Stimulated activated CD8-positive, alpha-beta memory T cell treated with anti-CD3 and anti-CD28 coated beads, Interleukin-2, amount 100 ng/mL, for 48 hours (primary cell): ENCODE results near the gene NRG3.

Experiments used
- DNase-seq, 2 donors: peaks; one replicate each; pipeline ENCODE4 v3.0.0-alpha.2; 2020; ENCODE audit warnings: low read depth in 2 of 2

Gene NRG3

GRCh38 chr10:81874875-81875466 is at the start of gene NRG3:
Gene NRG3, plus strand, starts transcription at chr10:81875194.
- DNase-seq = no peak

DNA sequence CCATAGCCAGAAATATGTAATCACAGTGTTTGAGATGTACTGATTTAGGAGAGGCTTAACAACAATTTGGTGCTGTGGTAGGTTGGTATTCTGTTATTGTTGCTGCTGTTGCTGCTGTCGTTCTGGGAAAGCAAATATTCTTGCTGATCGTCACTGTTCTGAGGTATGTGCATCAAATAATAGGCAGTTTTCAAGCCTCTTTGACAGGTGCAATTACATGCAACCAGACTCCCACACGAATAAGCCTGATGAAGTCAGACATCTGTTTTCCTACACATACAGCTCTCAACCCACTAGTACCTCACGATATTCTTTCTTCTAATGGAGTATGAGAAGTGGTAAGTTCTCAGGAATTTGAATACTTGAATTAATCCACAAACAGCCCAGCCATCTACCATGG is 46.7 kb upstream of the NRG3 start:
- DNase-seq = no peak

- no peak for DNase-seq
These were observed 43.9 kb upstream of the NRG3 start for GRCh38 chr10:81831060-81831459.

- DNase-seq = no peak
These were observed 36.0 kb upstream of the NRG3 start for GRCh38 chr10:81838950-81839349.

- no peak for DNase-seq
These were observed 32.0 kb upstream of the NRG3 start for GRCh38 chr10:81843042-81843441.

DNA sequence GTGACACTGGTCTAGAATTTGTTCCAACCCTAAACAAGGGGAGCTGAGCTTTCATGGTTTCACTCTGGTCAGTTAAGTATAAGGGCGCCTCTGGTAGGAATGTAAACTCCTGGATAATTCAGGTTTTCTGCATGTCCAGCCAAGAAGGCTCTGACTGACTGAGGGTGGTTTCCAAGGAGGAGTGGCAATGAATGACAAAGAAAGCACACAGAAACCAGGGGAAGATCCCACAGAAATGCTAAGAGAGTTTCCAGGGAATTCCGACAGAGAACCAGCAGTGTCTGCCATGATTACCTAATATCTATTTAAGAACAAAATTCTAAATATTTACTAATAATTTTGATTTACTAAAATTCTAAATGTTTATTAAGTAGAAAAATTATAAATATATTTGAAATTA is 27.3 kb upstream of the NRG3 start:
- DNase-seq = no peak

DNA sequence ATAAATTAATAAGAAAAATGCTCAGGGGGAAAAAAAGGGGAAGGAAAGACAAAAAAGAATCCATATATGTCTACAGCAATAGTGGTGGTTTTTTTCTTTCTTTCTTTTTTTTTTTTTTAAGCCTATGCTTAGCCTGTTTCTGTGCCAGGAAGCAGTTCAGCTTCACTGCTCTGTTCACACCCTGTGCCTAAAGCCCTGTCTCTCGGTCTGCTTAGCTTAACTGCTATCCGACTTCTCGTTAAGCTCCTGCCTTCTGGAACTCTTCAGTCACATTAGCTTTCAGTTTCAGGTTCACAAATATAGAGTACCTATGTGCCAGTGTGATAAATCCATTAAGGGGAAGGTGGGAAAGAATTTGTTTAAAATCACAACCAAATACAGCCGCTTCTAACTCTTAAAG is 26.5 kb upstream of the NRG3 start:
- no peak for DNase-seq

DNA sequence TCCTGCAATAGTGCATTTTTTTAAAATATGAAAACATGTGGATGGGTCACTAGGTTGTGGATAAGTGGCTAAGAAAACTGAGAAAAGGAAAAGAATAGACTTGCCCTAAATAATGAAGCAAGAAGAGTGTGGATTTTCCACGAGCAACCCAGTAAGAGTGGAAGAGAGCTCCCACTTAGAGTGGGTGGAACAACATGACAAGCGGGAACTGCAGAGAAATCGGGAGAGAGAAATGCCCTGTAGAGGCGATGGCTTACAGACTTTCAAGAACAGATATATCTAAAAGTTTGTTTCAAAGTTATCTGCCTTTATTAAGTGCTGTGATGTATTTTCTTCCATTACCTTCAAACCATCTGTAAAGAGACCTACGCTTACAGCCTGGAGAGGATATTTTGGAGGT is 26.1 kb upstream of the NRG3 start:
- DNase-seq = no peak

- DNase-seq = no peak
These were observed 12.4 kb upstream of the NRG3 start for GRCh38 chr10:81862596-81862995.

- DNase-seq = no peak
These were observed 11.2 kb upstream of the NRG3 start for GRCh38 chr10:81863771-81864170.

DNA sequence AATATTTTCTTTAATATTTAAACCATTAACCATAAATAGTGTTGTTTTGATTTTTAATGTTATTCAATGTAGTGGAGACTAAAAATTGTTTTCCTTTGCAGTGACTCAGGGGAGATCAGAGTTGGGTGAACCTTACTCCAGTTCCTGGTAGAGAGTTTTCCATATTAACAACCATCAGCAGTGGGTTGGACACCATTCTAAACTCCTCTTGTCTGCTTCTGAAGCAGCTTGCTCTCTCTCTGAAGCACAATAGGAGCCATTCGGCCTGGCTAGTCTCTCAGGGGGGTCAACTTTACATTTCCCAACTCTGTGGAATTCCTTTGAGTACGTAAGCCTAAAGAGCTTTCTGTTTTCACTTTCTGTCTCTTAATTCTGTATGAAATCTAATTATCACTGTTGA is 9.4 kb upstream of the NRG3 start:
- DNase-seq = no peak

DNA sequence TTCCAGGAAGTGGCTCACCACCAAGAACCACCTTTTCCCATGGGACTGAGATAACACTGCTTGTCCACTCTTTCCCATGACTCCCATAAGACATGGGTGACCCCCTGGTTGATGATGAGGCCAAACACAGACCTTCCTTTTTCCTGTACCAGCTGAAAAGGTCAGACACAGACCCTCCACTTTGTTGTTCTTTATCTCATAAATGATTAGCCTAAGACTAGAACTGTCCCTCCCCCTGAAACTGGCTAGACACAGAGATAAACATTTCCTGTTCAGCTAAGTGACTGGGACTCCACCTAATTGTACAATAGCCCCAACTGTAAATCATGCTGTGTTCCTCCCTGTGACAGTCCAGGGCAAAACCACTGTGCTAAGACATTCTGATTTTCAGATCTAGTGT is 8.2 kb upstream of the NRG3 start:
- no peak for DNase-seq

GRCh38 chr10:81870472-81870871 is 4.5 kb upstream of the NRG3 start:
- no peak for DNase-seq

DNA sequence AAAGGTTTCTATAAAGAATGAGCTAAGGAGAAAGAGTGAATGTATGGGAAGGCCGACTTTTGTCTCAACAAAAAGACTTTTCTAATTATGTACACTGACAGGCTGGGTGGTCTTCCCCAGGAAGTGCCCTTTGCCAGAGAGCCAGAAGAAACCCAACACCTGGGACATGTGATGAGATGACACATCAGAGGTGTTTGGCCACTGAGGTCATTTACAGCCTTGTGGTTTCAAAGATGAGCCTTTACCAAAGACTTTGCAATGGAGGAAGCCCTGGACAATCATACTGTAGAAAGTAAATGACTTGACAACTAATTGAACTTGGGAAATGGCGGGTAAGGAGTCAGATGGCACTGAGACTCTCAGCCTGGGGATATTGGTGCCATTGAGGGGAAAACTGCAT is 3.4 kb upstream of the NRG3 start:
- DNase-seq = no peak

DNA sequence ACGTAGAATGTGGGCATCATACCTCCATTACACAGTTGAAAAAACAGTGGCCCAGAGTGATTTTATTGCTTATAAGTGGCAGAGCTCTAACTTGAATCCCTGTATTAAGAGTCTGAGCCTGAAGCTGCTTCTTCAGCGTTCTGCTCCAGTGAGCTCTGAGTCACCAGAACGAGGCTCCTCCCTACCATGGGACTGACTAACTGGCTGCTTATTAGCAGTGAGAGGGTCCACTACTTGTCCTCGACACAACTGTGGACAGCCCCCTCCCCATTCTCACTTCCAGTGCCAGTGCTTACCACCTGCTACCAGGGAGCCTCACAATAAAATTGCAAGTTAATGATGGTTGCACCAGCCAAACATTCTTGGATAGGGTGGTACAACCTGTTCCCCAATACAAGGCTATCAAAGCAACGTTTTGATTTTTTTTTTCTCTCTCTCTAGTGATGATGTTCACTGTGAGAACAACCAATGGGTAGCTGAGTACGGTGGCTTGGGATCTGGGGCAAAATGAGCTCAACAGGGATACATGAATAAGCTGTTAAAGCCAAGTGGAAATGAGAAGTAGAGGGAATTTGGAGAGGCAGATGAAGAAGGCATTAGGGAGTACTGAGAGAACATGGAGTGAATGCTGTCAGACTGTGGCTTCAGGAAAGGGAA is 2.7 kb upstream of the NRG3 start:
- DNase-seq = no peak

- DNase-seq = no peak
These were observed 1.6 kb upstream of the NRG3 start for GRCh38 chr10:81873231-81873931.

- no peak for DNase-seq
These were observed 820 bp upstream of the NRG3 start for GRCh38 chr10:81873932-81874816.

DNA sequence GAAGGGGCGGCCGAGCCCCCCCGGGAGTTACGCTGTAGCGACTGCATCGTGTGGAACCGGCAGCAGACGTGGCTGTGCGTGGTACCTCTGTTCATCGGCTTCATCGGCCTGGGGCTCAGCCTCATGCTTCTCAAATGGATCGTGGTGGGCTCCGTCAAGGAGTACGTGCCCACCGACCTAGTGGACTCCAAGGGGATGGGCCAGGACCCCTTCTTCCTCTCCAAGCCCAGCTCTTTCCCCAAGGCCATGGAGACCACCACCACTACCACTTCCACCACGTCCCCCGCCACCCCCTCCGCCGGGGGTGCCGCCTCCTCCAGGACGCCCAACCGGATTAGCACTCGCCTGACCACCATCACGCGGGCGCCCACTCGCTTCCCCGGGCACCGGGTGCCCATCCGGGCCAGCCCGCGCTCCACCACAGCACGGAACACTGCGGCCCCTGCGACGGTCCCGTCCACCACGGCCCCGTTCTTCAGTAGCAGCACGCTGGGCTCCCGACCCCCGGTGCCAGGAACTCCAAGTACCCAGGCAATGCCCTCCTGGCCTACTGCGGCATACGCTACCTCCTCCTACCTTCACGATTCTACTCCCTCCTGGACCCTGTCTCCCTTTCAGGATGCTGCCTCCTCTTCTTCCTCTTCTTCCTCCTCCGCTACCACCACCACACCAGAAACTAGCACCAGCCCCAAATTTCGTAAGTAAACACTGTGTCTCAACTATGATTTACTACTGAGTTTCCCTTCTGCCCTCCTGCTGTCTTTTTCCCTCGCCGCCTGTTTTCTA is 666 bp downstream of the NRG3 start:
- no peak for DNase-seq

GRCh38 chr10:81876253-81877077 is 1.5 kb downstream of the NRG3 start:
- no peak for DNase-seq

DNA sequence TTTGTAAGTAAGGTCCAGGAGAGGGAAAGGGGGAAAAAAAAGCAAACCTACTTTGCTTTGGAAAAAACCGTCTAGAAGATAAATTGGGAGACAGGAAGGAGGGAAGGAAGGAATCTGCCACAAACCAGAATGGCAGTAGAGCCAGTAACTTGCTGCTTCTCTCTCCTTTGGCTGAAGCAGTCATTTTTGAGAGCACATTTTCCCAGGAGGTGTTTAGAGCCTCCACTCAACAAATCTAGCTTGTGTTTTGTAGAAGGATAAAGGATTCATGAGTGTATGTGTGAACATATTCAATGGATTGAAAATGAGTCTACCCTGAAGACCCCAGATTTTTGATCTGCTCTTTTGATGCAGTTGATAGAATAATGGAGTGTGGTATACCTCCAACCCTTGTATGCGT is 2.6 kb downstream of the NRG3 start:
- DNase-seq = no peak

DNA sequence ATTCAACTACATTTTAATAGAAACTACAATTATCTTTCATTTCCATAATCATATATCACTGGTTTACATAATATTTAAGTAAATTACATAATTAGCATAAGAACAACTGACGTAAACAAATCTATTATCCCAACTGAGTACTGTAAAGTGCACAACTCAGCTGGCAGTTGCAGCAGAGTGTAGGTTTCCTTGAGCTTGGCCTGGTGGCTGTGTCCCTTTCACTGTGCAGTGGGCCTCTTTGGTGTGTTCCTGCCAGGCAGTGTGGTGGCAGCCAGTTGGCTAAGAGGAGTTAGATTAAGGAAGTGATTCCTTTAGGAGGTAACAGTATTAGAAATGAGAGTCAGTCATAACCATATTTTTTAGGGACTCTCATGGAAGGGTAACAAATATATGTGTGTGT is 7.0 kb downstream of the NRG3 start:
- DNase-seq = no peak
